Osteoblast (primary cell): ENCODE data around the gene CLPX. TPM values are rescaled to one million over a fixed set of nuclear protein-coding genes. Genes with fewer than 3 reads are reported as not detected.

Source experiments
- DNase-seq: peaks from one replicate; pipeline ENCODE4 v3.0.0; 2011; ENCODE audit warnings: low spot score, mixed read lengths; ENCODE audit not compliant: insufficient read length; ENCODE audit errors: missing footprints
- H2AFZ ChIP-seq: 2 replicates; pipeline ENCODE4 v1.6.0; 2011; ENCODE audit warnings: mild to moderate bottlenecking, low read length
- H3K27ac ChIP-seq: 2 replicates; pipeline ENCODE4 v1.5.1; 2011; ENCODE audit warnings: mild to moderate bottlenecking, low read depth, low read length, moderate library complexity
- H3K27me3 ChIP-seq: 2 replicates; pipeline ENCODE4 v1.6.0; 2012; ENCODE audit warnings: mild to moderate bottlenecking, control low read depth, inconsistent platforms, low read length, moderate library complexity; ENCODE audit not compliant: insufficient read depth
- H3K36me3 ChIP-seq: 2 replicates; pipeline ENCODE4 v1.5.1; 2011; ENCODE audit warnings: mild to moderate bottlenecking, low read length, control low read depth, moderate library complexity; ENCODE audit not compliant: insufficient read depth
- H3K4me1 ChIP-seq: 2 replicates; pipeline ENCODE4 v1.5.1; 2011; ENCODE audit warnings: mild to moderate bottlenecking, low read length, control low read depth, moderate library complexity; ENCODE audit not compliant: insufficient read depth
- H3K4me2 ChIP-seq: 2 replicates; pipeline ENCODE4 v1.6.0; 2011; ENCODE audit warnings: mild to moderate bottlenecking, low read length; ENCODE audit not compliant: insufficient read depth
- H3K4me3 ChIP-seq: fragments of 200-600 bp; sonication (generic); 3 replicates; pipeline ENCODE4 v1.5.1; 2012; ENCODE audit warnings: mild to moderate bottlenecking, low read length, inconsistent platforms; ENCODE audit not compliant: insufficient read depth
- H3K79me2 ChIP-seq: 2 replicates; pipeline ENCODE4 v1.6.0; 2012; ENCODE audit warnings: mild to moderate bottlenecking, low read length, control low read depth, inconsistent platforms; ENCODE audit not compliant: insufficient read depth
- H3K9me3 ChIP-seq: 2 replicates; pipeline ENCODE4 v1.5.1; 2011; ENCODE audit warnings: low read depth, low read length, control low read depth
- H4K20me1 ChIP-seq: 2 replicates; pipeline ENCODE4 v1.6.0; 2012; ENCODE audit warnings: mild to moderate bottlenecking, low read length, control low read depth; ENCODE audit not compliant: insufficient read depth
- CTCF ChIP-seq: IDR thresholded peaks from 2 replicates; pipeline ENCODE4 v1.5.1; 2011; ENCODE audit warnings: mild to moderate bottlenecking, low read depth, low read length, moderate library complexity; ENCODE audit errors: extremely low read depth
- total RNA-seq: library from RNA; depleted of rRNA; stranded (reverse); fragments of >200 nt; gene quantifications from 2 replicates; pipeline ENCODE4 v1.2.3, GENCODE V29; 2012

Gene CLPX
- total RNA-seq, 1 donor: 46.7 TPM

- Histone ChIP-seq H3K4me2 (no peak overlapping the region), H4K20me1 (no peaks in the 10 kb centered on the region), H3K27me3 (no peaks in the 10 kb centered on the region), H3K36me3 (peaks cover 33% of the 10 kb centered on the region), H2AFZ (no peak overlapping the region), H3K4me3 (no peak overlapping the region), H3K4me1 (no peaks in the 10 kb centered on the region), H3K79me2 (no peaks in the 10 kb centered on the region), H3K9me3 (no peaks in the 10 kb centered on the region), H3K27ac (no peak overlapping the region)
- no peak for TF ChIP-seq CTCF
- no peak for DNase-seq
These were observed 80.1 kb downstream of the CLPX start for GRCh38 chr15:65105038-65105437.

DNA sequence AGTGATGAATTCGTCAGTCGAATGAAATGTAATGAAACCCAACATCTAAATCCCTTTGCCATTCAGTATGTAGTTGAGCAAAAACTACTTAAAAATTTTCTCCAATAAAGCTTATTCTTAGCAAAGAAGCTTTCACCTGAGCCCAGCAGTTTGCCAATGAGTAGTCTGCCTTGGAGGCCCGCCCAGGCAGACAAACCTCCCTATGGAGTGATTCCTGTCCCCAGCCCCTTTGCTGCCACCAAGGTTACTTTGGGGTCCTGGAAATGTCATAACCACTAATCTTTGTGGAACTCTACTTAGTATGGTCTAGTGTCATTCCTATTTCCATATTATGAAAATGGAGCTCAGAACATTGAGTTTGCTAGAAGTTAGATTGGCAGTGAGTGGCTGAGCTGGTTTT lies 82.2 kb downstream of the CLPX start:
- no peaks in the 10 kb centered on the region for H3K9me3 ChIP-seq
- H3K79me2 ChIP-seq: no peaks in the 10 kb centered on the region
- no peaks in the 10 kb centered on the region for H3K27me3 ChIP-seq
- no peak overlapping the region for H2AFZ ChIP-seq
- H3K36me3 ChIP-seq: peaks cover 53% of the 10 kb centered on the region
- H3K27ac ChIP-seq: no peak overlapping the region
- no peak overlapping the region for H3K4me2 ChIP-seq
- DNase-seq: peak; percentile 52
- H4K20me1 ChIP-seq: no peaks in the 10 kb centered on the region
- H3K4me1 ChIP-seq: no peaks in the 10 kb centered on the region
- no peak for TF ChIP-seq CTCF
- no peak overlapping the region for H3K4me3 ChIP-seq

DNA sequence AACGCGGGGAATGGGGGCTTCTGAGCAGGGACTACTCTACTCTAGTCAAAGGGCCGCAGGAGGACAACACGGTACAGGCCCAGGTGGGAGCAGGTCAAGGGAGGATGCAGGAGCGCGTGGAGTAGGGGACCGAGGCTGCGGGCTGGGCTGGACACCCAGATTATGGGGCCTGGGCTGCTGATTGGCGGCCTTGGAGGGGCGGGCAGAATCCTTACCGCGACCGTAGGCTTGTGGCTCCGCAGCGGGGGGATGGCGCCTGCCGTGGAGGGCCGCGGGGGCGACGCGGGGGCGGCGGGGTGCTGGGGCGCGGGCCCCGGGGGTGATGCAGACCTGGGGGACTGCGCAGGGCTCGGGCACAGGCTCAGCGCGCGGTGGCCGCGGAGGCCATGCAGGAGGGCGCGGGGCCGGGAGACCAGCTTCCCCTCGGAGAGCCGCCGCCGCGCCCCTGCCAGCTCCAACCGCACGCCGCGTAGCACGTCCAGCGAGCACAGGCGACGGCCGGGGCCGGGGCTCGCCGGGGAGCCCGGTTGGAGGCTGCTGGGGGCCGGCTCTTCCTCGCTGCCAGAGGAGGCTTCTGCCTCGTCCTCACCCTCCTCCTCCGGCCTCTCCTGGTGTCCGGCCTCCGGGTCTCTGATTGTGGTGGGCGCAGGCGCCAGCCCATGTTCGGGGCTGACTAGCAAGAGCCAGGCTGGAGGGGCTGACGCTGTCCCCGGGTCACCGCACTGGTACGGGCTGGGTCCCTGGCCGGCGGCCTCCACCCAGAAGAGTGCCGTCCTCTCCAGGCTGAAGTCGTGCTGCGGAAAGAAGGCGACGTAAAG lies 83.0 kb downstream of the CLPX start:
- H3K9me3 ChIP-seq: no peaks in the 10 kb centered on the region
- H2AFZ ChIP-seq: no peak overlapping the region
- no peaks in the 10 kb centered on the region for H4K20me1 ChIP-seq
- H3K36me3 ChIP-seq: peaks cover 58% of the 10 kb centered on the region
- no peaks in the 10 kb centered on the region for H3K27me3 ChIP-seq
- no peaks in the 10 kb centered on the region for H3K4me1 ChIP-seq
- no peak overlapping the region for H3K4me3 ChIP-seq
- DNase-seq: no peak
- TF ChIP-seq CTCF: no peak
- no peaks in the 10 kb centered on the region for H3K79me2 ChIP-seq
- no peak overlapping the region for H3K27ac ChIP-seq
- H3K4me2 ChIP-seq: no peak overlapping the region

GRCh38 chr15:65101411-65101890 lies 83.7 kb downstream of the CLPX start:
- Histone ChIP-seq H3K4me2 (no peak overlapping the region), H4K20me1 (no peaks in the 10 kb centered on the region), H3K27me3 (no peaks in the 10 kb centered on the region), H3K4me3 (no peak overlapping the region), H3K36me3 (peaks cover 53% of the 10 kb centered on the region), H3K9me3 (no peaks in the 10 kb centered on the region), H2AFZ (no peak overlapping the region), H3K4me1 (no peaks in the 10 kb centered on the region), H3K79me2 (no peaks in the 10 kb centered on the region), H3K27ac (no peak overlapping the region)
- peak; percentile 88 for TF ChIP-seq CTCF
- DNase-seq: peak; percentile 94
